Measurements from ENCODE around the gene HSF4. TPM values are rescaled to one million over a fixed set of nuclear protein-coding genes. Genes with fewer than 3 reads are reported as not detected.

HSF4 gene
- polyA plus RNA-seq, 2 of the 4 experiments (the other 2 are of a cell fraction) = 8.3 to 15.3 TPM

- Histone ChIP-seq H3K4me1 (peaks cover 21% of the 10 kb centered on the region), H3K4me2 (peak overlapping the region; percentile 83), H3K9me3 (no peaks in the 10 kb centered on the region), H3K27ac (peak overlapping the region in 1 of 2 experiments; percentile 44; a peak in 2 of 6 replicates), H3K4me3 (no peak overlapping the region; the same call in 2 of the 3 replicates)
- ATAC-seq (no peak), FAIRE-seq (no peak), DNase-seq (ENCODE audit: low read depth in 1 of 2, low spot score in 1 of 2) (no peak)
- TF ChIP-seq FOSB (CRISPR knock-in tag; IDR thresholded peaks at IDR 0.05) (no peak), HES2 (IDR thresholded peaks at IDR 0.05) (no peak), ESRRA (IDR thresholded peaks at IDR 0.05; ENCODE audit: borderline replicate concordance, low read length) (no peak), SREBF2 (IDR thresholded peaks at IDR 0.05) (no peak), RFX5 (IDR thresholded peaks at IDR 0.05) (no peak), CEBPB (IDR thresholded peaks at IDR 0.05) (no peak), HDAC2 (IDR thresholded peaks at IDR 0.05) (no peak), MAFK (IDR thresholded peaks at IDR 0.05; ENCODE audit: partially characterized antibody) (no peak)
- ChIA-PET CTCF (interaction anchor here (0.6 to 16.0 kb wide), 68 partner anchors 14 to 275 kb away, joined by 3 to 314 read pairs (median 6); partner anchors contain the start of genes CBFB, CDH16, CES3 and CES4A), POLR2A (interaction anchor here (1.1 to 1.6 kb wide), 2 partner anchors 16 to 137 kb away, joined by 3 to 6 read pairs; partner anchors contain the start of gene NOL3)
- 88% methylated on average over 47 of the region's 61 CpGs for WGBS (ENCODE audit: missing lambda C conversion rate)
These were observed 9.8 kb upstream of the HSF4 start for GRCh38 chr16:67154578-67155294.

DNA sequence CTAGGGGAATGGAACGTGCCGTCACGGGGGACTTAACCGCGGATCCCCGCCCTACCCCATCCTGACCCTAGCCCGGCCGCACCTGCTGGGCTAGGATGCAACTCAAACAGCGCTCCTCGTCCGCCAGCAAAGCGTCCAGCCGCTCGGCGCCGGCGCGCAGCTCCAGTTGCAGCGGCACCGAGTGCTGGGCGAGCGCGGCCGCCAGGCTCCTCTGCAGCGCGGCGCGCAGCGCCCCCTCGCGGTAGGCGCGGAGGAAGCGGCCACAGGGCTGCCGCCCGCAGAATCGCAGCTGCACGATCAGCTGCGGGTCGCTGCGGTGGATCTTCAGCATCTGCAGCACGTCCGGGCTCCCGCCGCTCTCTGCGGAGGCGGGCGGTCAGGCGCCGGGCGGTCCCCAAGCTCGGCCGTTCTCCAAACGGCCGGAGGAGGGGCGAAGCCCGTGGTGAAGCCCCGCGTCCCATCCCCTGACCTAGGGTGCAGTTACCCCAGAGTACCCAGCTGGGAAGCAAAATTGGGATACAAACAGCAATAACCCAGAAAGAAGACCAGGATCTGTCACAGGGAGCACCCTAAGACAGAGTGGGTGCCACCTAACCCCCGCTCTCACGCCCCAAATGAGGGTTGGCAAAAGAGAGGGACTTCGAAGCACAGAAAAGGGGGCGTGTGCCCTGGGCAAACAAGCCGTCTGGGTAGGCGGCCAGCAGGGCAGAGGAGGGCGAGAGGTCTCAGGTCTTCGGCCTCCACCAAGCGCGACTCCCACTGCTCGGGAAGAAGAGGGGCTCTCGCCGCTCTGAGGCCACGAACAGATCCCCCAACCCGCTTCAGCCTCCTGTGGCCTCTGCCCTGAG lies 9.0 kb upstream of the HSF4 start:
- ChIA-PET POLR2A (interaction anchor here (1.1 to 1.6 kb wide), 2 partner anchors 15 to 138 kb away, joined by 3 to 6 read pairs; partner anchors contain the start of gene NOL3), CTCF (interaction anchor here (0.6 to 16.0 kb wide), 71 partner anchors 13 to 388 kb away, joined by 3 to 314 read pairs (median 6); partner anchors contain the start of genes CBFB, CDH16, CES3 and CES4A)
- H3K27ac ChIP-seq = peak overlapping the region in 1 of 2 experiments; percentile 44; a peak in 2 of 6 replicates
- H3K4me2 ChIP-seq = peak overlapping the region; percentile 83
- H3K4me3 ChIP-seq = no peak overlapping the region; the same call in 2 of the 3 replicates
- ATAC-seq (peak; percentile 42 to 72; a peak in 5 of 6 replicates), DNase-seq (ENCODE audit: low read depth in 1 of 2, low spot score in 1 of 2) (peak; percentile 72 to 79), FAIRE-seq (no peak)
- H3K4me1 ChIP-seq = peaks cover 21% of the 10 kb centered on the region
- no peaks in the 10 kb centered on the region for H3K9me3 ChIP-seq
- TF ChIP-seq, protein P1, sequence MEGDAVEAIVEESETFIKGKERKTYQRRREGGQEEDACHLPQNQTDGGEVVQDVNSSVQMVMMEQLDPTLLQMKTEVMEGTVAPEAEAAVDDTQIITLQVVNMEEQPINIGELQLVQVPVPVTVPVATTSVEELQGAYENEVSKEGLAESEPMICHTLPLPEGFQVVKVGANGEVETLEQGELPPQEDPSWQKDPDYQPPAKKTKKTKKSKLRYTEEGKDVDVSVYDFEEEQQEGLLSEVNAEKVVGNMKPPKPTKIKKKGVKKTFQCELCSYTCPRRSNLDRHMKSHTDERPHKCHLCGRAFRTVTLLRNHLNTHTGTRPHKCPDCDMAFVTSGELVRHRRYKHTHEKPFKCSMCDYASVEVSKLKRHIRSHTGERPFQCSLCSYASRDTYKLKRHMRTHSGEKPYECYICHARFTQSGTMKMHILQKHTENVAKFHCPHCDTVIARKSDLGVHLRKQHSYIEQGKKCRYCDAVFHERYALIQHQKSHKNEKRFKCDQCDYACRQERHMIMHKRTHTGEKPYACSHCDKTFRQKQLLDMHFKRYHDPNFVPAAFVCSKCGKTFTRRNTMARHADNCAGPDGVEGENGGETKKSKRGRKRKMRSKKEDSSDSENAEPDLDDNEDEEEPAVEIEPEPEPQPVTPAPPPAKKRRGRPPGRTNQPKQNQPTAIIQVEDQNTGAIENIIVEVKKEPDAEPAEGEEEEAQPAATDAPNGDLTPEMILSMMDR (IDR thresholded peaks at IDR 0.05) = peak; percentile 94
- TF ChIP-seq E2F6 (IDR thresholded peaks at IDR 0.05; ENCODE audit: borderline replicate concordance, low read depth) (peak; percentile 18; the same call in 1 of the 2 replicates), POLR2A (IDR thresholded peaks at IDR 0.05; ENCODE audit: low read length) (no peak), SREBF2 (IDR thresholded peaks at IDR 0.05) (no peak), RAD21 (conservative IDR thresholded peaks at IDR 0.05 in 1 of 2, IDR thresholded peaks at IDR 0.05 in 1 of 2) (peak; percentile 76 to 89), TP53 (CRISPR knock-in tag; IDR thresholded peaks at IDR 0.05) (peak; percentile 37; the same call in 1 of the 2 replicates), SMC3 (IDR thresholded peaks at IDR 0.05) (peak; percentile 91)
- WGBS (ENCODE audit: missing lambda C conversion rate) = 42% methylated on average over 18 of the region's 74 CpGs

DNA sequence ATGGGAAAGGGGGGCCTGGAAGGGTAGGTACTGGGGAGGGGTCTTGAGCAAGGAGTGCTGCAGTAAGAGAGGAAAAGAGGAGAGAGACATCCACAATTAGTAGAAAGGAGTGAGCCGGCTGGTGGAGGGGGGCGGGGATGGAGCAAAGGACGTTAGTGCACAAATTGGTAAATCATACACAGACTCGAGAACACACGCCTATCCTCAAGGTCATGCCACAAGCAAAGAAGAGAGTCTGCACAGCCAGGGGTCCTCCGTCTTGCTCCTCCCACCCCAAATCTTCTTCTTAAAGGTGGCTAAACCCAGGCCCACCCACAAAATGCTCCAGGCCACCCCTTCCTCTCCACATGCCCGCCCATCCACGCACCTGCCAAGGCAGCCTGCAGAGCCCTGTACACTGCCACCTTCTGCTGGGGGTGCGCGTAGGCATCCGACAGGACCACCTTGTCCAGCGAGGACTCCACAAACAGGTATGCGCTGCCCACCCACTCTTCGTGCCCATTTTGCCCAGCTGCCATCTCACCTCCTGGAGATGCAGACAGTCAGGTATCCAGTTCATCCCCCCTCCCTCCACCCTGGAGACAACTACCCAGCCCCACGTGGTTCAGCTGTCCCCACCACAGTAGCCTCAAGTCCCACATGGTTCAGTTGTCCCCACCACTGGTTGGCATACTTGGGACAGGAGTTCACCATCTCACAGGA lies 8.3 kb upstream of the HSF4 start:
- ATAC-seq (no peak), DNase-seq (ENCODE audit: low read depth in 1 of 2, low spot score in 1 of 2) (no peak), FAIRE-seq (no peak)
- H3K4me2 ChIP-seq = no peak overlapping the region
- no peak overlapping the region for H3K4me3 ChIP-seq
- ChIA-PET CTCF (interaction anchor here (0.8 to 16.0 kb wide), 33 partner anchors 12 to 209 kb away, joined by 3 to 314 read pairs (median 10); partner anchors contain the start of genes CES3, FBXL8, HSF4 and MATCAP1), POLR2A (no interaction called here)
- 76% methylated on average over 15 of the region's 15 CpGs for WGBS (ENCODE audit: missing lambda C conversion rate)
- no peak overlapping the region for H3K27ac ChIP-seq
- peaks cover 23% of the 10 kb centered on the region for H3K4me1 ChIP-seq
- H3K9me3 ChIP-seq = no peaks in the 10 kb centered on the region
- TF ChIP-seq SMC3 (IDR thresholded peaks at IDR 0.05) (no peak), SREBF2 (IDR thresholded peaks at IDR 0.05) (no peak), NPAS2 (CRISPR knock-in tag; IDR thresholded peaks at IDR 0.05; ENCODE audit: borderline replicate concordance) (no peak), KDM1A (IDR thresholded peaks at IDR 0.05; ENCODE audit: low read depth) (no peak), HOXB13 (CRISPR knock-in tag; IDR thresholded peaks at IDR 0.05; ENCODE audit: low read depth) (no peak), POLR2A (IDR thresholded peaks at IDR 0.05; ENCODE audit: low read length) (no peak), ESRRA (IDR thresholded peaks at IDR 0.05; ENCODE audit: borderline replicate concordance, low read length) (no peak), NR3C1 (IDR thresholded peaks at IDR 0.05) (no peak), RARB (CRISPR knock-in tag; IDR thresholded peaks at IDR 0.05) (no peak), KDM5A (IDR thresholded peaks at IDR 0.05) (no peak)
- TF ChIP-seq, protein P2, sequence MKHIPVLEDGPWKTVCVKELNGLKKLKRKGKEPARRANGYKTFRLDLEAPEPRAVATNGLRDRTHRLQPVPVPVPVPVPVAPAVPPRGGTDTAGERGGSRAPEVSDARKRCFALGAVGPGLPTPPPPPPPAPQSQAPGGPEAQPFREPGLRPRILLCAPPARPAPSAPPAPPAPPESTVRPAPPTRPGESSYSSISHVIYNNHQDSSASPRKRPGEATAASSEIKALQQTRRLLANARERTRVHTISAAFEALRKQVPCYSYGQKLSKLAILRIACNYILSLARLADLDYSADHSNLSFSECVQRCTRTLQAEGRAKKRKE (CRISPR knock-in tag; IDR thresholded peaks at IDR 0.05; ENCODE audit: low read depth) = no peak
- TF ChIP-seq, protein P3, sequence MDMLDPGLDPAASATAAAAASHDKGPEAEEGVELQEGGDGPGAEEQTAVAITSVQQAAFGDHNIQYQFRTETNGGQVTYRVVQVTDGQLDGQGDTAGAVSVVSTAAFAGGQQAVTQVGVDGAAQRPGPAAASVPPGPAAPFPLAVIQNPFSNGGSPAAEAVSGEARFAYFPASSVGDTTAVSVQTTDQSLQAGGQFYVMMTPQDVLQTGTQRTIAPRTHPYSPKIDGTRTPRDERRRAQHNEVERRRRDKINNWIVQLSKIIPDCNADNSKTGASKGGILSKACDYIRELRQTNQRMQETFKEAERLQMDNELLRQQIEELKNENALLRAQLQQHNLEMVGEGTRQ (IDR thresholded peaks at IDR 0.05) = no peak
